Osteoblast (primary cell): ENCODE measurements around the gene CCDC170. TPM values are rescaled to one million over a fixed set of nuclear protein-coding genes. Genes with fewer than 3 reads are reported as not detected.

Experiments
- DNase-seq: peaks from one replicate; pipeline ENCODE4 v3.0.0; 2011; ENCODE audit warnings: low spot score, mixed read lengths; ENCODE audit not compliant: insufficient read length; ENCODE audit errors: missing footprints
- H2AFZ ChIP-seq: 2 replicates; pipeline ENCODE4 v1.6.0; 2011; ENCODE audit warnings: mild to moderate bottlenecking, low read length
- H3K27ac ChIP-seq: 2 replicates; pipeline ENCODE4 v1.5.1; 2011; ENCODE audit warnings: mild to moderate bottlenecking, low read depth, low read length, moderate library complexity
- H3K27me3 ChIP-seq: 2 replicates; pipeline ENCODE4 v1.6.0; 2012; ENCODE audit warnings: mild to moderate bottlenecking, control low read depth, inconsistent platforms, low read length, moderate library complexity; ENCODE audit not compliant: insufficient read depth
- H3K36me3 ChIP-seq: 2 replicates; pipeline ENCODE4 v1.5.1; 2011; ENCODE audit warnings: mild to moderate bottlenecking, low read length, control low read depth, moderate library complexity; ENCODE audit not compliant: insufficient read depth
- H3K4me1 ChIP-seq: 2 replicates; pipeline ENCODE4 v1.5.1; 2011; ENCODE audit warnings: mild to moderate bottlenecking, low read length, control low read depth, moderate library complexity; ENCODE audit not compliant: insufficient read depth
- H3K4me2 ChIP-seq: 2 replicates; pipeline ENCODE4 v1.6.0; 2011; ENCODE audit warnings: mild to moderate bottlenecking, low read length; ENCODE audit not compliant: insufficient read depth
- H3K4me3 ChIP-seq: fragments of 200-600 bp; sonication (generic); 3 replicates; pipeline ENCODE4 v1.5.1; 2012; ENCODE audit warnings: mild to moderate bottlenecking, low read length, inconsistent platforms; ENCODE audit not compliant: insufficient read depth
- H3K79me2 ChIP-seq: 2 replicates; pipeline ENCODE4 v1.6.0; 2012; ENCODE audit warnings: mild to moderate bottlenecking, low read length, control low read depth, inconsistent platforms; ENCODE audit not compliant: insufficient read depth
- H3K9me3 ChIP-seq: 2 replicates; pipeline ENCODE4 v1.5.1; 2011; ENCODE audit warnings: low read depth, low read length, control low read depth
- H4K20me1 ChIP-seq: 2 replicates; pipeline ENCODE4 v1.6.0; 2012; ENCODE audit warnings: mild to moderate bottlenecking, low read length, control low read depth; ENCODE audit not compliant: insufficient read depth
- total RNA-seq: library from RNA; depleted of rRNA; stranded (reverse); fragments of >200 nt; gene quantifications from 2 replicates; pipeline ENCODE4 v1.2.3, GENCODE V29; 2012
- TF ChIP-seq, protein P1 (sequence below): IDR thresholded peaks from 2 replicates; pipeline ENCODE4 v1.5.1; 2011; ENCODE audit warnings: mild to moderate bottlenecking, low read depth, low read length, moderate library complexity; ENCODE audit errors: extremely low read depth

The CCDC170 gene
- total RNA-seq, 1 donor, result 1.8 TPM

DNA sequence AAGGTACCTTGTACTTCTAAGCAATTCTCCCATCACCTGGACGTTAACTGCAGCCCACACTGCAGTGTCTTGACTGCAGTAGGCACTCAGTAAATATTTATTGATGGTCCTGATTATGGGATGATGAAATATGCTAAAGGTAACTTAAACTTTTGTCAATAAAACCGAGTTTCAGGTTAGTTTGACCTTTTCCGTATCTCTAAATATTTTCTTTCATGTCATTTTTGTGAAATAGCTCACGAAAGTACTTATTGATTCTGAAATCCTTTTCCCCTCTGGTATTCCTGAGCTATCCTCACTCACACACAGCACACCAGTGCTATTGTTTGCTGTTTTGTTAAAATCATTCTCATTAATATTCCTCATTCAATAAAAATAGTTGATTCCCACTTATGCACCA, 164.3 kb downstream of the CCDC170 start:
- Histone ChIP-seq H2AFZ (no peak overlapping the region), H4K20me1 (no peaks in the 10 kb centered on the region), H3K4me2 (no peak overlapping the region), H3K27me3 (no peaks in the 10 kb centered on the region), H3K36me3 (no peaks in the 10 kb centered on the region), H3K4me1 (no peaks in the 10 kb centered on the region), H3K4me3 (no peak overlapping the region), H3K27ac (no peak overlapping the region), H3K79me2 (no peaks in the 10 kb centered on the region), H3K9me3 (no peaks in the 10 kb centered on the region)
- DNase-seq, result no peak
- TF ChIP-seq, protein P1, sequence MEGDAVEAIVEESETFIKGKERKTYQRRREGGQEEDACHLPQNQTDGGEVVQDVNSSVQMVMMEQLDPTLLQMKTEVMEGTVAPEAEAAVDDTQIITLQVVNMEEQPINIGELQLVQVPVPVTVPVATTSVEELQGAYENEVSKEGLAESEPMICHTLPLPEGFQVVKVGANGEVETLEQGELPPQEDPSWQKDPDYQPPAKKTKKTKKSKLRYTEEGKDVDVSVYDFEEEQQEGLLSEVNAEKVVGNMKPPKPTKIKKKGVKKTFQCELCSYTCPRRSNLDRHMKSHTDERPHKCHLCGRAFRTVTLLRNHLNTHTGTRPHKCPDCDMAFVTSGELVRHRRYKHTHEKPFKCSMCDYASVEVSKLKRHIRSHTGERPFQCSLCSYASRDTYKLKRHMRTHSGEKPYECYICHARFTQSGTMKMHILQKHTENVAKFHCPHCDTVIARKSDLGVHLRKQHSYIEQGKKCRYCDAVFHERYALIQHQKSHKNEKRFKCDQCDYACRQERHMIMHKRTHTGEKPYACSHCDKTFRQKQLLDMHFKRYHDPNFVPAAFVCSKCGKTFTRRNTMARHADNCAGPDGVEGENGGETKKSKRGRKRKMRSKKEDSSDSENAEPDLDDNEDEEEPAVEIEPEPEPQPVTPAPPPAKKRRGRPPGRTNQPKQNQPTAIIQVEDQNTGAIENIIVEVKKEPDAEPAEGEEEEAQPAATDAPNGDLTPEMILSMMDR, result no peak

DNA sequence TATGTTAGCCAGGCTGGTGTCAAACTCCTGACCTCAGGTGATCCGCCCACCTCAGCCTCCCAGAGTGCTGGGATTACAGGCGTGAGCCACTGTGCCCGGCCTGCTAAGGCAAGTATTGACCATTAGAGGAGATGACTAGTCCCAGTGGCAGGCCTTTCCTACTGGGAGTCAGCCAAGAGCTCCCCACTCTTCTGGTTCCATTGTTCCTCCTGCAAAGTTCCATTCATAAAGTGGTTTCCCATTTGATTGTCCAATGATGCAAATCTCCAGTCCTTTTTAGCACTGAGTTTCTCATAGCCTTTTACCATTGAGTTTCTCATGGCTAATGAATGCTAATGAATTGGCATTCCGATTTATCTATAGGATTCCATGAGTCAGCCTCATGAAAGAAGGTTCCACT, 165.4 kb downstream of the CCDC170 start:
- Histone ChIP-seq H3K4me3 (no peak overlapping the region), H3K27ac (no peak overlapping the region), H3K4me2 (no peak overlapping the region), H3K9me3 (no peaks in the 10 kb centered on the region), H3K36me3 (no peaks in the 10 kb centered on the region), H2AFZ (no peak overlapping the region), H4K20me1 (no peaks in the 10 kb centered on the region), H3K4me1 (no peaks in the 10 kb centered on the region), H3K27me3 (no peaks in the 10 kb centered on the region), H3K79me2 (no peaks in the 10 kb centered on the region)
- TF ChIP-seq, protein P1, result no peak
- DNase-seq, result no peak

DNA sequence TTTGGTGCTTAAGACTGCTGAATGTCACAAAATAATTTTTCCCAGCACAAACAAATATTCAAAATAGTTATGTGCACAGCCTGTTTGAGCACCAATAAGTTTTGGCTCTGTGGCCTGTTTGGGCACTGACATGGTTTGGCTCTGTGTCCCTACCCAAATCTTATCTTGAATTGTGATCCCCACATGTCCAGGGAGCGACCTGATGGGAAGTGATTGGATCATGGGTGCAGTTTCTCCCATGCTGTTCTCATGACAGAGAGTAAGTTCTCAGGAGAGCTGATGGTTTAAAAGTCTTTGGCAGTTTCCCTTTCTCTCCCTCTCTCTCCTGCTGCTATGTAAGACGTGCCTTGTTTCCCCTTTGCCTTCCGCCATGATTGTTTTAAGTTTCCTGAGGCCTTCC, 167.7 kb downstream of the CCDC170 start:
- H3K27ac ChIP-seq, result no peak overlapping the region
- H2AFZ ChIP-seq, result no peak overlapping the region
- H3K4me2 ChIP-seq, result no peak overlapping the region

DNA sequence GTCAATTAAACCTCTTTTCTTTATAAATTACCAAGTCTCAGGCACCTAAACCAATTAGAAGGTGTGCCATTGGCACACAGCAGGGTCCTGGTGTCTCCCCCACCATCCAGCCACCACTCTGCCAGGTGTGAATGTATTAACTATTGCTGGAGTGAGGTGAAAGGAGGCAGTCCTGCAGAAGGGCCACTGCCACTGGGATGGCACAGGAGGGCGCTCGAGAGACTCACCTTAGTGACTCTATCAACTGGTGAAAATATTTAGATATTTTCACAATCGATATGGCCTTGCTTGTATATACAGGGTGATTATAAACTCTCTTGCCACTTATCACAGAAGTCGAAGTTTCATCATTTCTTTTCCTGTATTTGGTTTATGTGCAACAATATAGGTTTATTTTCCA, 168.1 kb downstream of the CCDC170 start:
- Histone ChIP-seq H3K27me3 (peaks cover 5% of the 10 kb centered on the region), H3K79me2 (no peaks in the 10 kb centered on the region), H3K4me1 (no peaks in the 10 kb centered on the region), H3K4me2 (no peak overlapping the region), H2AFZ (no peak overlapping the region), H3K4me3 (no peak overlapping the region), H4K20me1 (no peaks in the 10 kb centered on the region), H3K9me3 (no peaks in the 10 kb centered on the region), H3K36me3 (no peaks in the 10 kb centered on the region), H3K27ac (no peak overlapping the region)
- no peak for DNase-seq
- TF ChIP-seq, protein P1, result peak; percentile 23

More for the DNA sequence above, 167.7 kb downstream of the CCDC170 start:
- Histone ChIP-seq H3K36me3 (no peaks in the 10 kb centered on the region), H3K27me3 (peaks cover 5% of the 10 kb centered on the region), H3K9me3 (no peaks in the 10 kb centered on the region), H3K4me1 (no peaks in the 10 kb centered on the region), H4K20me1 (no peaks in the 10 kb centered on the region), H3K4me3 (no peak overlapping the region), H3K79me2 (no peaks in the 10 kb centered on the region)
- TF ChIP-seq, protein P1, result no peak
- no peak for DNase-seq
